Fibroblast of lung (primary cell): ENCODE measurements around the gene SAMD8.

Experiments
- CTCF ChIP-seq, 2 donors: IDR thresholded peaks in 1 of 2; conservative IDR thresholded peaks in 1 of 2; 1 replicate in 1 of 2; 2 replicates in 1 of 2; pipeline ENCODE4 v1.5.1; 2011 to 2012; ENCODE audit warnings: low read length in 2 of 2, control low read depth in 1 of 2, inconsistent platforms in 1 of 2, low read depth in 1 of 2, mild to moderate bottlenecking in 1 of 2
- EZH2 ChIP-seq: IDR thresholded peaks from 2 replicates; pipeline ENCODE4 v1.5.1; 2012; ENCODE audit warnings: low read length, control low read depth, mild to moderate bottlenecking; ENCODE audit errors: missing control alignments

GRCh38 chr10:75062506-75063299 is 48.8 kb upstream of the SAMD8 start:
- TF ChIP-seq EZH2 (no peak), CTCF (conservative IDR thresholded peaks at IDR 0.05 in 1 of 2, IDR thresholded peaks at IDR 0.05 in 1 of 2; ENCODE audit: low read depth in 1 of 2, low read length in 2 of 2) (no peak)
